Measurements from ENCODE around the gene SGTA.

Gene SGTA

DNA sequence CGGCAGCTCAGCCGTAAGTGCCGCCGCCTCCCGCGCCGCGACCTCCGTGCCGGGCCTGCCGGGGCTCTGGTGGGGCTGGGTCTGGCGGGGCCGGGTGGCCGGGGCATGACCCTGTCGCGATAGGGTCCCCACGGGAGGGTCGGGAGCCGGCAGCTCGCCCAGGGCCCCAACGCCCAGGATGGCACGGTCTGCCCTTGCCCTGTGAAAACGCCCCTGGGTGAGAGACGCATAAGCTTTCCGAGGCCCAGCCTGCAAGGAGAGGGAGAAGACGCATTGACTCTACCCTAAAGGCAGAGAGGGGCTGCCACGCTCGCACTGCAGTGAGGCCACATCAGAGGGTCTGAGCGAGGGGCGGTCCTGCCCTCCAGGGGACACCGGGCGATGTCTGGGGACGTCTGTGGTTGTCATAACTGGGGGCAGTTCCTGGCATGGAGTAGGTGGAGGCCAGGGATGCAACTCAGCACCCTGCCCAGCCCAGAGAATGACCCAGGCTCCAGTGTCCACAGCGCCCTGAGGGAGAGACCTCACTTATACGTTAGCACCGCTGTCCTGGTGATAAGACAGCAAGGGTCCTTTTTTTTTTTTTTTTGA is 37.1 kb upstream of the SGTA start (continued):
- TF ChIP-seq ZSCAN5A (tag by site-specific recombination; IDR thresholded peaks at IDR 0.05) (no peak), ZNF19 (tag by site-specific recombination; IDR thresholded peaks at IDR 0.05; ENCODE audit: low read depth) (no peak), MYNN (tag by site-specific recombination; IDR thresholded peaks at IDR 0.05; ENCODE audit: borderline replicate concordance) (no peak), ZNF433 (tag by site-specific recombination; IDR thresholded peaks at IDR 0.05; ENCODE audit: low read depth) (no peak), ZNF626 (tag by site-specific recombination; IDR thresholded peaks at IDR 0.05) (no peak), ZNF510 (tag by site-specific recombination; IDR thresholded peaks at IDR 0.05; ENCODE audit: insufficient replicate concordance) (no peak), KLF16 (tag by site-specific recombination; IDR thresholded peaks at IDR 0.05) (no peak), RBAK (tag by site-specific recombination; IDR thresholded peaks at IDR 0.05) (no peak), ZNF391 (tag by site-specific recombination; IDR thresholded peaks at IDR 0.05; ENCODE audit: borderline replicate concordance, low read depth) (no peak), ZNF544 (tag by site-specific recombination; IDR thresholded peaks at IDR 0.05) (no peak), WT1 (tag by site-specific recombination; IDR thresholded peaks at IDR 0.05) (no peak), ZNF132 (tag by site-specific recombination; IDR thresholded peaks at IDR 0.05; ENCODE audit: borderline replicate concordance) (no peak), KLF17 (tag by site-specific recombination; IDR thresholded peaks at IDR 0.05) (no peak), ZNF423 (tag by site-specific recombination; IDR thresholded peaks at IDR 0.05) (no peak), ZBTB7A (tag by site-specific recombination; IDR thresholded peaks at IDR 0.05; ENCODE audit: low read depth) (no peak), OVOL3 (tag by site-specific recombination; IDR thresholded peaks at IDR 0.05) (no peak), ZNF112 (tag by site-specific recombination; IDR thresholded peaks at IDR 0.05) (no peak), ZNF133 (tag by site-specific recombination; IDR thresholded peaks at IDR 0.05) (peak; percentile 96), ZNF701 (tag by site-specific recombination; IDR thresholded peaks at IDR 0.05) (no peak), ZNF600 (tag by site-specific recombination; IDR thresholded peaks at IDR 0.05) (no peak), GLI4 (tag by site-specific recombination; IDR thresholded peaks at IDR 0.05) (no peak)
- TF ChIP-seq, protein P1, sequence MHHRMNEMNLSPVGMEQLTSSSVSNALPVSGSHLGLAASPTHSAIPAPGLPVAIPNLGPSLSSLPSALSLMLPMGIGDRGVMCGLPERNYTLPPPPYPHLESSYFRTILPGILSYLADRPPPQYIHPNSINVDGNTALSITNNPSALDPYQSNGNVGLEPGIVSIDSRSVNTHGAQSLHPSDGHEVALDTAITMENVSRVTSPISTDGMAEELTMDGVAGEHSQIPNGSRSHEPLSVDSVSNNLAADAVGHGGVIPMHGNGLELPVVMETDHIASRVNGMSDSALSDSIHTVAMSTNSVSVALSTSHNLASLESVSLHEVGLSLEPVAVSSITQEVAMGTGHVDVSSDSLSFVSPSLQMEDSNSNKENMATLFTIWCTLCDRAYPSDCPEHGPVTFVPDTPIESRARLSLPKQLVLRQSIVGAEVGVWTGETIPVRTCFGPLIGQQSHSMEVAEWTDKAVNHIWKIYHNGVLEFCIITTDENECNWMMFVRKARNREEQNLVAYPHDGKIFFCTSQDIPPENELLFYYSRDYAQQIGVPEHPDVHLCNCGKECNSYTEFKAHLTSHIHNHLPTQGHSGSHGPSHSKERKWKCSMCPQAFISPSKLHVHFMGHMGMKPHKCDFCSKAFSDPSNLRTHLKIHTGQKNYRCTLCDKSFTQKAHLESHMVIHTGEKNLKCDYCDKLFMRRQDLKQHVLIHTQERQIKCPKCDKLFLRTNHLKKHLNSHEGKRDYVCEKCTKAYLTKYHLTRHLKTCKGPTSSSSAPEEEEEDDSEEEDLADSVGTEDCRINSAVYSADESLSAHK (tag by site-specific recombination; IDR thresholded peaks at IDR 0.05), result no peak
- TF ChIP-seq, protein P2, sequence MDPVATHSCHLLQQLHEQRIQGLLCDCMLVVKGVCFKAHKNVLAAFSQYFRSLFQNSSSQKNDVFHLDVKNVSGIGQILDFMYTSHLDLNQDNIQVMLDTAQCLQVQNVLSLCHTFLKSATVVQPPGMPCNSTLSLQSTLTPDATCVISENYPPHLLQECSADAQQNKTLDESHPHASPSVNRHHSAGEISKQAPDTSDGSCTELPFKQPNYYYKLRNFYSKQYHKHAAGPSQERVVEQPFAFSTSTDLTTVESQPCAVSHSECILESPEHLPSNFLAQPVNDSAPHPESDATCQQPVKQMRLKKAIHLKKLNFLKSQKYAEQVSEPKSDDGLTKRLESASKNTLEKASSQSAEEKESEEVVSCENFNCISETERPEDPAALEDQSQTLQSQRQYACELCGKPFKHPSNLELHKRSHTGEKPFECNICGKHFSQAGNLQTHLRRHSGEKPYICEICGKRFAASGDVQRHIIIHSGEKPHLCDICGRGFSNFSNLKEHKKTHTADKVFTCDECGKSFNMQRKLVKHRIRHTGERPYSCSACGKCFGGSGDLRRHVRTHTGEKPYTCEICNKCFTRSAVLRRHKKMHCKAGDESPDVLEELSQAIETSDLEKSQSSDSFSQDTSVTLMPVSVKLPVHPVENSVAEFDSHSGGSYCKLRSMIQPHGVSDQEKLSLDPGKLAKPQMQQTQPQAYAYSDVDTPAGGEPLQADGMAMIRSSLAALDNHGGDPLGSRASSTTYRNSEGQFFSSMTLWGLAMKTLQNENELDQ (tag by site-specific recombination; IDR thresholded peaks at IDR 0.05; ENCODE audit: low read depth), result no peak
- TF ChIP-seq, protein P3, sequence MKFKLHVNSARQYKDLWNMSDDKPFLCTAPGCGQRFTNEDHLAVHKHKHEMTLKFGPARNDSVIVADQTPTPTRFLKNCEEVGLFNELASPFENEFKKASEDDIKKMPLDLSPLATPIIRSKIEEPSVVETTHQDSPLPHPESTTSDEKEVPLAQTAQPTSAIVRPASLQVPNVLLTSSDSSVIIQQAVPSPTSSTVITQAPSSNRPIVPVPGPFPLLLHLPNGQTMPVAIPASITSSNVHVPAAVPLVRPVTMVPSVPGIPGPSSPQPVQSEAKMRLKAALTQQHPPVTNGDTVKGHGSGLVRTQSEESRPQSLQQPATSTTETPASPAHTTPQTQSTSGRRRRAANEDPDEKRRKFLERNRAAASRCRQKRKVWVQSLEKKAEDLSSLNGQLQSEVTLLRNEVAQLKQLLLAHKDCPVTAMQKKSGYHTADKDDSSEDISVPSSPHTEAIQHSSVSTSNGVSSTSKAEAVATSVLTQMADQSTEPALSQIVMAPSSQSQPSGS (tag by site-specific recombination; IDR thresholded peaks at IDR 0.05; ENCODE audit: low read depth), result no peak
- TF ChIP-seq, protein P4, sequence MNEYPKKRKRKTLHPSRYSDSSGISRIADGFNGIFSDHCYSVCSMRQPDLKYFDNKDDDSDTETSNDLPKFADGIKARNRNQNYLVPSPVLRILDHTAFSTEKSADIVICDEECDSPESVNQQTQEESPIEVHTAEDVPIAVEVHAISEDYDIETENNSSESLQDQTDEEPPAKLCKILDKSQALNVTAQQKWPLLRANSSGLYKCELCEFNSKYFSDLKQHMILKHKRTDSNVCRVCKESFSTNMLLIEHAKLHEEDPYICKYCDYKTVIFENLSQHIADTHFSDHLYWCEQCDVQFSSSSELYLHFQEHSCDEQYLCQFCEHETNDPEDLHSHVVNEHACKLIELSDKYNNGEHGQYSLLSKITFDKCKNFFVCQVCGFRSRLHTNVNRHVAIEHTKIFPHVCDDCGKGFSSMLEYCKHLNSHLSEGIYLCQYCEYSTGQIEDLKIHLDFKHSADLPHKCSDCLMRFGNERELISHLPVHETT (tag by site-specific recombination; IDR thresholded peaks at IDR 0.05), result no peak
